Smooth muscle cell (in vitro differentiated cells): ENCODE data around the gene GAPT. TPM values are rescaled to one million over a fixed set of nuclear protein-coding genes. Genes with fewer than 3 reads are reported as not detected.

Source experiments
- DNase-seq: peaks from one replicate; lab custom pipeline; 2025; ENCODE audit not compliant: unreplicated experiment; lab: John Stamatoyannopoulos, UW
- H2AFZ ChIP-seq: fragments of 200-600 bp; sonication (generic); 2 replicates; pipeline ENCODE4 v1.6.0; 2016; ENCODE audit warnings: antibody characterized with exemption, low read depth, mild to moderate bottlenecking
- H3F3A ChIP-seq: fragments of 200-600 bp; sonication (generic); 2 replicates; pipeline ENCODE4 v1.6.0; 2017; ENCODE audit warnings: antibody characterized with exemption, low read depth
- H3K27ac ChIP-seq: fragments of 200-600 bp; sonication (generic); 2 replicates; pipeline ENCODE4 v1.5.1; 2016; ENCODE audit warnings: low read depth, mild to moderate bottlenecking
- H3K27me3 ChIP-seq: fragments of 200-600 bp; sonication (generic); 2 replicates; pipeline ENCODE4 v1.6.1; 2016; ENCODE audit warnings: low read depth, mild to moderate bottlenecking
- H3K36me3 ChIP-seq: fragments of 200-600 bp; sonication (generic); 2 replicates; pipeline ENCODE4 v1.5.1; 2016; ENCODE audit warnings: low read depth
- H3K4me1 ChIP-seq: fragments of 200-600 bp; sonication (generic); 2 replicates; pipeline ENCODE4 v1.5.1; 2016; ENCODE audit warnings: low read depth
- H3K4me2 ChIP-seq: fragments of 200-600 bp; sonication (generic); 2 replicates; pipeline ENCODE4 v1.6.0; 2016; ENCODE audit warnings: mild to moderate bottlenecking
- H3K4me3 ChIP-seq: fragments of 200-600 bp; sonication (generic); 2 replicates; pipeline ENCODE4 v1.5.1; 2016; ENCODE audit warnings: mild to moderate bottlenecking
- H3K79me2 ChIP-seq: fragments of 200-600 bp; sonication (generic); 2 replicates; pipeline ENCODE4 v1.6.0; 2016; ENCODE audit warnings: low read depth, mild to moderate bottlenecking
- H3K9ac ChIP-seq: fragments of 200-600 bp; sonication (generic); 2 replicates; pipeline ENCODE4 v1.6.0; 2016; ENCODE audit warnings: low read depth
- H3K9me3 ChIP-seq: fragments of 200-600 bp; sonication (generic); replicated peaks from 2 replicates; pipeline ENCODE4 v1.5.1; 2016; ENCODE audit warnings: low read depth
- H4K20me1 ChIP-seq: fragments of 200-600 bp; sonication (generic); 2 replicates; pipeline ENCODE4 v1.6.0; 2016; ENCODE audit warnings: low read depth
- WGBS: methylation state at CpG from one replicate; pipeline ENCODE4 v1.1.7; 2016; ENCODE audit warnings: low lambda C conversion rate; 5-methylcytosine and 5-hydroxymethylcytosine counted together
- polyA plus RNA-seq: library from polyadenylated mRNA; unstranded; fragments of >200 nt; fragmentation: Nextera tagmentation; extraction: Ambion mirVana; gene quantifications from 2 replicates; pipeline ENCODE4 v1.2.1, GENCODE V29; 2016
- total RNA-seq: library from RNA; depleted of rRNA; stranded (reverse); fragments of >200 nt; gene quantifications from 2 replicates; pipeline ENCODE4 v1.2.3, GENCODE V29; 2014
- TF ChIP-seq, protein P1 (sequence below): fragments of 200-600 bp; sonication (generic); IDR thresholded peaks from 2 replicates; pipeline ENCODE4 v1.5.1; 2017; ENCODE audit warnings: borderline replicate concordance, mild to moderate bottlenecking, antibody characterized with exemption; ENCODE audit not compliant: insufficient read depth, poor library complexity, severe bottlenecking

The GAPT gene
- total and polyA plus RNA-seq, 2 experiments from 2014 or later, result not detected

DNA sequence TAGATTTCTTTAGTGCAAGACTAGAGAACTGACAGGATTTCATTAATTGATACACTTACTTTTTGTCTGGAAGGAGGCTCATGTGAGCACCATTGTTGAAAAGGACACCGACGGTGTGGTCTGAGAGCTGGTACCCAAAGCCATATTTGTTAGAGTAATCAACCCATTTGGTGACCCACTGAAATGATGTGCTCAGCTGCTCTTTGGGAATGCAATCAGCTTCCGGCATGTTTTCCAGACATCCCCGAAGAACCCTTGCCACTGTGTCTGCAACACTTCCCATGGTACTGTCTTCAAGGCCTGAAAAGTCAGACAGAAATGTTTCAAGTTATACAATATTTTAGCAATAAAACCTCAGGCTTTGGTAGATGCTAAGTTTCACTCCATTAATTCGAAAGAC lies 35.8 kb upstream of the GAPT start:
- TF ChIP-seq, protein P1, sequence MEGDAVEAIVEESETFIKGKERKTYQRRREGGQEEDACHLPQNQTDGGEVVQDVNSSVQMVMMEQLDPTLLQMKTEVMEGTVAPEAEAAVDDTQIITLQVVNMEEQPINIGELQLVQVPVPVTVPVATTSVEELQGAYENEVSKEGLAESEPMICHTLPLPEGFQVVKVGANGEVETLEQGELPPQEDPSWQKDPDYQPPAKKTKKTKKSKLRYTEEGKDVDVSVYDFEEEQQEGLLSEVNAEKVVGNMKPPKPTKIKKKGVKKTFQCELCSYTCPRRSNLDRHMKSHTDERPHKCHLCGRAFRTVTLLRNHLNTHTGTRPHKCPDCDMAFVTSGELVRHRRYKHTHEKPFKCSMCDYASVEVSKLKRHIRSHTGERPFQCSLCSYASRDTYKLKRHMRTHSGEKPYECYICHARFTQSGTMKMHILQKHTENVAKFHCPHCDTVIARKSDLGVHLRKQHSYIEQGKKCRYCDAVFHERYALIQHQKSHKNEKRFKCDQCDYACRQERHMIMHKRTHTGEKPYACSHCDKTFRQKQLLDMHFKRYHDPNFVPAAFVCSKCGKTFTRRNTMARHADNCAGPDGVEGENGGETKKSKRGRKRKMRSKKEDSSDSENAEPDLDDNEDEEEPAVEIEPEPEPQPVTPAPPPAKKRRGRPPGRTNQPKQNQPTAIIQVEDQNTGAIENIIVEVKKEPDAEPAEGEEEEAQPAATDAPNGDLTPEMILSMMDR, result no peak
- H3K4me2 ChIP-seq, result peak overlapping the region; percentile 86
- DNase-seq, result no peak
- peaks cover 28% of the 10 kb centered on the region for H3K36me3 ChIP-seq
- H3K27me3 ChIP-seq, result no peaks in the 10 kb centered on the region
- H3K9me3 ChIP-seq, result no peaks in the 10 kb centered on the region
- peaks cover 73% of the 10 kb centered on the region for H4K20me1 ChIP-seq
- H2AFZ ChIP-seq, result no peak overlapping the region
- H3F3A ChIP-seq, result peaks cover 51% of the 10 kb centered on the region
- H3K27ac ChIP-seq, result peak overlapping the region; percentile 97
- no peak overlapping the region for H3K9ac ChIP-seq
- H3K4me1 ChIP-seq, result peaks cover 7% of the 10 kb centered on the region
- 90% methylated on average over 5 of the region's 5 CpGs for WGBS
- H3K79me2 ChIP-seq, result peaks cover 48% of the 10 kb centered on the region
- H3K4me3 ChIP-seq, result peak overlapping the region; percentile 90

DNA sequence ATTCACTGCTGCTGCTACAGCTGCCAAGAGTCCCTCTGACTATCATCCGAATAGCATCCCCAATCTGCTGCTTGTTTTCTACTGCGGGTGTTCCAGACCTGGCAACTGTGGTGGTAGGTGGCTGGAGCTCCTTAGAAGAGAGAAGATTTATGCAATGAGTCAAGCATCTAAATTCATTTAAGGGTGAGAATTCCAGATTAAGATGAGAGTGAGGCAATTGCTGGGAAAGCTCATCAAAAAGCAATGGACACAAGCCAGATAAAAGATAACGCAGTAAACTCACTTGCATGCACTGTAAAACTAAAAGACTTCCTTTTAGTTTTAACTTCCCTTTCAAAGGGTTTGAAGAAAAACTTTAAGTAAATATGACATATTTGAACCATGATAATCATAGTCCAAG lies 35.2 kb upstream of the GAPT start:
- peaks cover 7% of the 10 kb centered on the region for H3K4me1 ChIP-seq
- H3F3A ChIP-seq, result peaks cover 51% of the 10 kb centered on the region
- peak overlapping the region; percentile 86 for H3K4me2 ChIP-seq
- H2AFZ ChIP-seq, result no peak overlapping the region
- no peaks in the 10 kb centered on the region for H3K27me3 ChIP-seq
- H3K36me3 ChIP-seq, result peaks cover 28% of the 10 kb centered on the region
- peak overlapping the region; percentile 97 for H3K27ac ChIP-seq
- H4K20me1 ChIP-seq, result peaks cover 73% of the 10 kb centered on the region
- H3K9me3 ChIP-seq, result no peaks in the 10 kb centered on the region
- TF ChIP-seq, protein P1, result no peak
- peak overlapping the region; percentile 96 for H3K9ac ChIP-seq
- peak overlapping the region; percentile 90 for H3K4me3 ChIP-seq
- DNase-seq, result no peak
- H3K79me2 ChIP-seq, result peaks cover 48% of the 10 kb centered on the region
- WGBS, result 53% methylated on average over 3 of the region's 3 CpGs

DNA sequence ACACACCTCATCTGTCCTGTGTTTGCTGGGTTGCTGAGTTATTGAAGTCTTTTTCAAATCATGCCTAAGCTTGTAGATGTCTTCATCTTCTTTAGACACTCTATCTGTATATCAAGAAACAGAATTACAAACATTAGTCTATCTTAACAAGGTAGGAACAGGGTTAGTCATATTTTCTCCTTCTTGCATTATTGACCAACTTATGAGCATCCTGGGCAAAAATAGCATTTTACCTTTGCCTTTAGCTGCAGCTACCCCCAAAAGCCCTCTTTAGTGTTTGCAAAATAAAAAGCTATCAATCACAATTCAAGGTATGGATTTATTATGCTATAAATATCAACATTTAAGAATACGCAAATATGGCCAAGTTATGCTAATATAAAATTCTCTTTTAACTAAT lies 34.7 kb upstream of the GAPT start:
- Histone ChIP-seq H3F3A (peaks cover 51% of the 10 kb centered on the region), H3K9ac (peak overlapping the region; percentile 96), H3K27ac (peak overlapping the region; percentile 97), H3K9me3 (no peaks in the 10 kb centered on the region), H3K4me2 (peak overlapping the region; percentile 86), H3K4me1 (peaks cover 7% of the 10 kb centered on the region), H3K4me3 (peak overlapping the region; percentile 90), H3K27me3 (no peaks in the 10 kb centered on the region), H3K79me2 (peaks cover 48% of the 10 kb centered on the region), H3K36me3 (peaks cover 28% of the 10 kb centered on the region), H4K20me1 (peaks cover 73% of the 10 kb centered on the region), H2AFZ (no peak overlapping the region)
- TF ChIP-seq, protein P1, result no peak
- DNase-seq, result no peak
- WGBS, result 98% methylated on average over 1 of the region's 1 CpG

DNA sequence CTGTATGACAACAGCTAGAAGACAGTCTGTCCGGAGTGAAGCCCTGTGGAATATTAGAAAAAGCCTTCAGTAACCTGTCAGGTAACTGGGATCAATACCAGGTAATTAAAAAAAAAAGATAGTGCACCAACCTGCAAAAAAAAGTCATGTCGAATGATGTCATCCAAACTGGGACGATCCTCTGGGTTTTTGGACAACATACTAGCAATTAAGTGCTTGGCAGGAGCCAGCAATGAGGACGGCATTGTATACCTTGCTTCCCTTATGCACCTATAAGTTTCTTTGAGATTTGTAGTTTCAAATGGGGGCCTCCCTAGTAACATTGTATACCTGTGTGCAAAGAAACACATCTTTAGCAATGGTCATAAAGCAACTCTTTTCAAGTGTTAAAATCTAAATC lies 34.2 kb upstream of the GAPT start:
- no peaks in the 10 kb centered on the region for H3K9me3 ChIP-seq
- H3K4me3 ChIP-seq, result peak overlapping the region; percentile 90
- peaks cover 51% of the 10 kb centered on the region for H3F3A ChIP-seq
- peak overlapping the region; percentile 96 for H3K9ac ChIP-seq
- TF ChIP-seq, protein P1, result no peak
- H3K36me3 ChIP-seq, result peaks cover 28% of the 10 kb centered on the region
- H3K27me3 ChIP-seq, result no peaks in the 10 kb centered on the region
- no peak overlapping the region for H2AFZ ChIP-seq
- 50% methylated on average over 4 of the region's 4 CpGs for WGBS
- H3K27ac ChIP-seq, result peak overlapping the region; percentile 97
- H3K79me2 ChIP-seq, result peaks cover 48% of the 10 kb centered on the region
- H4K20me1 ChIP-seq, result peaks cover 73% of the 10 kb centered on the region
- H3K4me2 ChIP-seq, result peak overlapping the region; percentile 86
- DNase-seq, result no peak
- peaks cover 8% of the 10 kb centered on the region for H3K4me1 ChIP-seq
